GM19193 (cell line): ENCODE results near the gene TECPR2.

Experiments
- POLR2A ChIP-seq: IDR thresholded peaks from 4 replicates; pipeline ENCODE4 v1.6.1; 2011; ENCODE audit not compliant: insufficient read depth, insufficient read length; ENCODE audit errors: extremely low read depth

The TECPR2 gene

GRCh38 chr14:102540315-102541028 is 177.7 kb downstream of the TECPR2 start:
- no peak for TF ChIP-seq POLR2A

GRCh38 chr14:102541771-102542170 is 179.0 kb downstream of the TECPR2 start:
- no peak for TF ChIP-seq POLR2A

GRCh38 chr14:102544046-102544746 is 181.5 kb downstream of the TECPR2 start:
- no peak for TF ChIP-seq POLR2A

GRCh38 chr14:102544747-102545460 is 182.2 kb downstream of the TECPR2 start:
- TF ChIP-seq POLR2A = no peak

- no peak for TF ChIP-seq POLR2A
These were observed 182.9 kb downstream of the TECPR2 start for GRCh38 chr14:102545461-102546265.

- no peak for TF ChIP-seq POLR2A
These were observed 186.0 kb downstream of the TECPR2 start for GRCh38 chr14:102548616-102549240.
